NCI-H82 (cell line): ENCODE results near the gene ANG.
"Not testable (repeated sequence)": the region's sequence is repeated elsewhere in the genome, so short reads cannot be mapped to it uniquely, and the experiment has no call there.

Source experiments
- DNase-seq: peaks from one replicate; lab custom pipeline; 2025; lab: John Stamatoyannopoulos, UW

The ANG gene

GRCh38 chr14:20699931-20700330, 11.4 kb downstream of the ANG start:
- no peak for DNase-seq

GRCh38 chr14:20700965-20701364, 12.4 kb downstream of the ANG start:
- not testable (repeated sequence) for DNase-seq

- no peak for DNase-seq
Observed at GRCh38 chr14:20706657-20707355, 18.2 kb downstream of the ANG start.

- no peak for DNase-seq
Observed at GRCh38 chr14:20707622-20708021, 19.1 kb downstream of the ANG start.

GRCh38 chr14:20711261-20711660, 22.7 kb downstream of the ANG start:
- DNase-seq = no peak

- no peak for DNase-seq
Observed at GRCh38 chr14:20711685-20712084, 23.1 kb downstream of the ANG start.

GRCh38 chr14:20712904-20713303, 24.3 kb downstream of the ANG start:
- no peak for DNase-seq

GRCh38 chr14:20714593-20715250, 26.2 kb downstream of the ANG start:
- no peak for DNase-seq

GRCh38 chr14:20719777-20720176, 31.2 kb downstream of the ANG start:
- no peak for DNase-seq

- DNase-seq = no peak
Observed at GRCh38 chr14:20720741-20721140, 32.2 kb downstream of the ANG start.

- DNase-seq = no peak
Observed at GRCh38 chr14:20722016-20722415, 33.5 kb downstream of the ANG start.

- peak; percentile 4 for DNase-seq
Observed at GRCh38 chr14:20723488-20723887, 34.9 kb downstream of the ANG start.

- not testable (repeated sequence) for DNase-seq
Observed at GRCh38 chr14:20726121-20726520, 37.6 kb downstream of the ANG start.

GRCh38 chr14:20726531-20726930, 38.0 kb downstream of the ANG start:
- DNase-seq = no peak

GRCh38 chr14:20730891-20731290, 42.3 kb downstream of the ANG start:
- DNase-seq = no peak

- DNase-seq = no peak
Observed at GRCh38 chr14:20732477-20732876, 43.9 kb downstream of the ANG start.

- no peak for DNase-seq
Observed at GRCh38 chr14:20732979-20733635, 44.5 kb downstream of the ANG start.

- DNase-seq = no peak
Observed at GRCh38 chr14:20733684-20734429, 45.3 kb downstream of the ANG start.

- DNase-seq = no peak
Observed at GRCh38 chr14:20734430-20734806, 45.9 kb downstream of the ANG start.

- DNase-seq = not testable (repeated sequence)
Observed at GRCh38 chr14:20738292-20738691, 49.7 kb downstream of the ANG start.

GRCh38 chr14:20742132-20742531, 53.6 kb downstream of the ANG start:
- no peak for DNase-seq

GRCh38 chr14:20743556-20743955, 55.0 kb downstream of the ANG start:
- no peak for DNase-seq
